PC-9 (cell line): ENCODE results near the gene ZDHHC18. TPM values are rescaled to one million over a fixed set of nuclear protein-coding genes. Genes with fewer than 3 reads are reported as not detected.

ENCODE experiments used
- BruUV-seq: library from RNA; stranded (reverse); fragments of 400-500 nt; replicated peaks from 2 replicates; lab custom pipeline; 2021; lab: Mats Ljungman, UMichigan
- CTCF ChIA-PET: fragments of 300-600 bp; sonication (Branson Sonifier 250); formaldehyde crosslinking; loops from one replicate; lab custom pipeline; 2022; ENCODE audit warnings: antibody characterized with exemption; lab: Charles Lee
- POLR2A ChIA-PET: fragments of 300-600 bp; sonication (Branson Sonifier 250); formaldehyde crosslinking; loops from one replicate; lab custom pipeline; 2022; ENCODE audit warnings: antibody characterized with exemption; ENCODE audit not compliant: unreplicated experiment; lab: Charles Lee
- DNase-seq, 2 experiments: peaks; one replicate each; pipeline versions ENCODE4 v3.0.0 to v3.0.0-alpha.2; 2015 to 2022; ENCODE audit warnings: mixed read lengths in 1 of 2
- H2AFZ ChIP-seq: fragments of 200-600 bp; sonication (generic); 2 replicates; pipeline ENCODE4 v1.8.1; 2017; ENCODE audit warnings: antibody characterized with exemption
- H3F3A ChIP-seq: fragments of 200-600 bp; sonication (generic); 2 replicates; pipeline ENCODE4 v1.8.1; 2017; ENCODE audit warnings: antibody characterized with exemption, mild to moderate bottlenecking, low read depth; ENCODE audit not compliant: insufficient read depth
- H3K27ac ChIP-seq: fragments of 200-600 bp; sonication (generic); 2 replicates; pipeline ENCODE4 v1.6.1; 2016; ENCODE audit warnings: mixed run types
- H3K27me3 ChIP-seq: fragments of 200-600 bp; sonication (generic); 2 replicates; pipeline ENCODE4 v1.6.1; 2016; ENCODE audit warnings: low read depth, mixed run types; ENCODE audit not compliant: insufficient read depth
- H3K36me3 ChIP-seq: fragments of 200-600 bp; sonication (generic); 2 replicates; pipeline ENCODE4 v1.6.1; 2016; ENCODE audit warnings: low read depth, mixed run types
- H3K4me1 ChIP-seq: fragments of 200-600 bp; sonication (generic); replicated peaks from 2 replicates; pipeline ENCODE4 v1.6.1; 2016; ENCODE audit warnings: mixed run types; ENCODE audit not compliant: insufficient read depth
- H3K4me2 ChIP-seq: fragments of 200-600 bp; sonication (generic); 2 replicates; pipeline ENCODE4 v1.6.1; 2017; ENCODE audit warnings: mixed run types
- H3K4me3 ChIP-seq: fragments of 200-600 bp; sonication (generic); 2 replicates; pipeline ENCODE4 v1.6.1; 2016; ENCODE audit warnings: mixed run types
- H3K79me2 ChIP-seq: fragments of 200-600 bp; sonication (generic); 2 replicates; pipeline ENCODE4 v1.6.1; 2017; ENCODE audit warnings: low read depth, mixed run types
- H3K9me2 ChIP-seq: fragments of 200-600 bp; sonication (generic); 2 replicates; pipeline ENCODE4 v1.8.1; 2017; ENCODE audit warnings: mild to moderate bottlenecking; ENCODE audit not compliant: insufficient read depth
- H3K9me3 ChIP-seq: fragments of 200-600 bp; sonication (generic); 2 replicates; pipeline ENCODE4 v1.8.1; 2016; ENCODE audit warnings: low read depth; ENCODE audit not compliant: insufficient read depth
- H4K20me1 ChIP-seq: fragments of 200-600 bp; sonication (generic); 2 replicates; pipeline ENCODE4 v1.8.1; 2017; ENCODE audit not compliant: insufficient read depth
- EZH2 ChIP-seq: fragments of 200-600 bp; sonication (generic); IDR thresholded peaks from 2 replicates; pipeline ENCODE4 v1.8.0; 2017; ENCODE audit warnings: antibody characterized with exemption, low read depth
- intact Hi-C: fragments of 100-400 bp; cut with micrococcal nuclease; formaldehyde crosslinking; loops from one replicate; pipeline ENCODE4 v1.10.0; 2022; ENCODE audit not compliant: unreplicated experiment
- total RNA-seq: library from RNA; stranded (reverse); gene quantifications from 2 replicates; pipeline ENCODE4 v1.2.3, GENCODE V29; 2021
- TF ChIP-seq, protein P1 (sequence below): fragments of 200-600 bp; sonication (generic); conservative IDR thresholded peaks from 2 replicates; pipeline ENCODE4 v1.6.1; 2017; ENCODE audit warnings: mixed run types, antibody characterized with exemption, mild to moderate bottlenecking, moderate library complexity

ZDHHC18 gene
- total RNA-seq, 1 experiment from 2014 or later, result 36.1 TPM

DNA sequence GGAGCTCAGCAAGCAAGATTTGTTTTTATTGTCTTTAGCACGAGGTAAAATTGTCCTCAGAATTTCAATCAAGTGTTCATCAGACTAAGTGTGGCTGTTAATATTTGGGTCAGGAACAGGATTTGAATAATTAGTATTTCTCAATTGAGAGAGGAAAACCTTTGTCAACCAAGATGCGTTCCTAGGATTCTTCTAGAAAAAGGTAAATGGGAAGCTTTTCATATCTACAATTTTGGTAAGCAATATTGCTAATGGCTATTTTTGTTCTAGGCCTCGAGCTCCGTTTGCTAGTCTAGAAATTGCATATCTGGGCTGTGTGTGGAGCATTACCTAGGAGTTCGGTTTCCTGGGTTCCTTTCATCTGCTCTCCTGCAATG, 42.9 kb upstream of the ZDHHC18 start:
- ChIA-PET POLR2A (interaction anchor here (0.5 to 0.7 kb wide), 5 partner anchors 91 to 1474 kb away, joined by 3 to 10 read pairs (median 4); no protein-coding TSS in a partner anchor), CTCF (no interaction called here)
- TF ChIP-seq, protein P1, sequence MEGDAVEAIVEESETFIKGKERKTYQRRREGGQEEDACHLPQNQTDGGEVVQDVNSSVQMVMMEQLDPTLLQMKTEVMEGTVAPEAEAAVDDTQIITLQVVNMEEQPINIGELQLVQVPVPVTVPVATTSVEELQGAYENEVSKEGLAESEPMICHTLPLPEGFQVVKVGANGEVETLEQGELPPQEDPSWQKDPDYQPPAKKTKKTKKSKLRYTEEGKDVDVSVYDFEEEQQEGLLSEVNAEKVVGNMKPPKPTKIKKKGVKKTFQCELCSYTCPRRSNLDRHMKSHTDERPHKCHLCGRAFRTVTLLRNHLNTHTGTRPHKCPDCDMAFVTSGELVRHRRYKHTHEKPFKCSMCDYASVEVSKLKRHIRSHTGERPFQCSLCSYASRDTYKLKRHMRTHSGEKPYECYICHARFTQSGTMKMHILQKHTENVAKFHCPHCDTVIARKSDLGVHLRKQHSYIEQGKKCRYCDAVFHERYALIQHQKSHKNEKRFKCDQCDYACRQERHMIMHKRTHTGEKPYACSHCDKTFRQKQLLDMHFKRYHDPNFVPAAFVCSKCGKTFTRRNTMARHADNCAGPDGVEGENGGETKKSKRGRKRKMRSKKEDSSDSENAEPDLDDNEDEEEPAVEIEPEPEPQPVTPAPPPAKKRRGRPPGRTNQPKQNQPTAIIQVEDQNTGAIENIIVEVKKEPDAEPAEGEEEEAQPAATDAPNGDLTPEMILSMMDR, result no peak
- TF ChIP-seq EZH2, result no peak
- Histone ChIP-seq H3K9me3 (no peaks in the 10 kb centered on the region), H3K79me2 (peaks cover 12% of the 10 kb centered on the region), H3K27me3 (no peaks in the 10 kb centered on the region), H3K36me3 (0 out of 2 replicates have a peak, but pooled peaks cover 4% of the 10 kb centered on the region), H3K27ac (peak overlapping the region; percentile 62), H2AFZ (no peak overlapping the region), H3K9me2 (no peaks in the 10 kb centered on the region), H3K4me1 (peaks cover 50% of the 10 kb centered on the region), H4K20me1 (no peaks in the 10 kb centered on the region), H3F3A (peaks cover 43% of the 10 kb centered on the region), H3K4me3 (no peak overlapping the region), H3K4me2 (peak overlapping the region; percentile 32)
- intact Hi-C loops, result no loop called here
- no TSS peak for BruUV-seq
- no peak for DNase-seq

DNA sequence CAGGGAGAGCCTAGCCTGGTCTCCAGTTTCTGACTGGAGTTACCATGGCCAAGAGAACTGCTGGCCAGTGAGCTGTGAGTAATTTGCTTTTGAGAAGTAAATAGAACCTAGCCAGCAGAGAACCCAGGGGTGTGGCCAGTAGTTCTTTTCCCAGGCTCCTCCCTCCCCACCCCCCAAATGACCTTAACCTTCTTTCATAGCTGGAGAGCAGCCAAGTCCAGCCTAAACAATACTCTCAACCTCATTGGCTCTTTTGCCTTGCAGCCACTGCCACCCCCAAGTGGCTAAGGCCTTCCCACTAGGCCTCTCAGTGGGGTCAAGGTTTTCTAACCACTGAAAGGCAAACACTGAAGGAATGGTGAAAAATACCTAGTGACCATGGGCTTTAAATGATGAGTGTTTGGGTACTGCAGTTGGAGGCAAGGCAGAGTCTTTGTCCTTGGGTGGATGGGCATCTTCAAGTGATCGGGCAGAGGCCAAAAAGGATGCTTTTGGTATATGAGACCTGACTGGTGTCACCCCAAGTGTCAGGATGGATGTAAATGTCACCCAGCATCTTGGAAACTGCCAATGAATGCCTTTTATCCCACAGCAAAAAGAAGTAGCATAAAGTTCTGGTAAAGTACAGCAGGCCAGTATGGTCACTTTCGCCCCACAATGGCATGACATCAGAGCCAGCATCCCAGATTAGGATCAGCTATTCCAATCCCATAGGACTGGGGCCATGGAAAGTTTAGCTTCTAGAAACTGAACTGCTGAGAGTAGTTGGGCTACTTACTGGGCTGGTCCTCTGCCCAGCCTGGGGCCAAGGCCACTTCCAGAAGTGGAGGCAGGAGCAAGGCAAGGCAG, 42.2 kb upstream of the ZDHHC18 start:
- no peaks in the 10 kb centered on the region for H3K27me3 ChIP-seq
- intact Hi-C loops, result no loop called here

DNA sequence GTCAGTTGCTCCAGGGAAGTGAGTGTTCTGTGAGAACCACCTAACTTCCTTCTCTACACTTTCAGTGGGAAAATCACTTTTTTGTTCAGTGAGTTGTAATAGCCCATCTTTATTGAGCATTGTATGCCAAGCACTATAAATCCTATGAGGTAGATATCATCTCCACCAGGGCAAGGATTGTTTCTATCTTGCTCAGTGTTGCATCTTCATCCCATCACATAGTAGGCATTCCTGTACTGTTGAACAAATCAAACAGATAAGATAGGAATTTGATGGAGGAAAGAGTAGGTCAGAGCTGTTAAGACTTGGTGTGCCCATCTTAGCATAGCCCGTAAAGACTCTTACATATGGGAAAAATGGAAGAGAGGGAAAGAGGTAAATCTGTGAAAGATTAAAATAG, 41.6 kb upstream of the ZDHHC18 start:
- Histone ChIP-seq H3K4me1 (peaks cover 59% of the 10 kb centered on the region), H2AFZ (no peak overlapping the region), H4K20me1 (no peaks in the 10 kb centered on the region), H3K4me2 (peak overlapping the region; percentile 24; the same call in 1 of the 2 replicates), H3K9me2 (no peaks in the 10 kb centered on the region), H3K36me3 (0 out of 2 replicates have a peak, but pooled peaks cover 4% of the 10 kb centered on the region), H3F3A (peaks cover 47% of the 10 kb centered on the region), H3K4me3 (no peak overlapping the region), H3K27ac (peak overlapping the region; percentile 56), H3K9me3 (no peaks in the 10 kb centered on the region), H3K79me2 (peaks cover 17% of the 10 kb centered on the region), H3K27me3 (no peaks in the 10 kb centered on the region)
- POLR2A ChIA-PET, result no interaction called here
- DNase-seq, result no peak
- TF ChIP-seq EZH2, result no peak
- TF ChIP-seq, protein P1, result no peak
- no TSS peak for BruUV-seq
- CTCF ChIA-PET, result interaction anchor here (0.6 to 1.2 kb wide), 2 partner anchors 50 to 107 kb away, joined by 3 to 8 read pairs; no protein-coding TSS in a partner anchor
- intact Hi-C loops, result no loop called here

More for the DNA sequence above, 42.2 kb upstream of the ZDHHC18 start:
- H3K4me3 ChIP-seq, result no peak overlapping the region
- peaks cover 53% of the 10 kb centered on the region for H3K4me1 ChIP-seq
- H3K27ac ChIP-seq, result peak overlapping the region; percentile 62
- no peaks in the 10 kb centered on the region for H3K9me3 ChIP-seq
- H3K9me2 ChIP-seq, result no peaks in the 10 kb centered on the region
- CTCF ChIA-PET, result interaction anchor here (0.6 to 1.2 kb wide), 3 partner anchors 15 to 107 kb away, joined by 3 to 5 read pairs (median 3); no protein-coding TSS in a partner anchor
- TF ChIP-seq EZH2, result no peak
- TF ChIP-seq, protein P1, result no peak
- DNase-seq, result peak; percentile 78 to 80
- peak overlapping the region; percentile 32 for H3K4me2 ChIP-seq
- no TSS peak for BruUV-seq
- H4K20me1 ChIP-seq, result no peaks in the 10 kb centered on the region
- peaks cover 47% of the 10 kb centered on the region for H3F3A ChIP-seq
- 0 out of 2 replicates have a peak, but pooled peaks cover 4% of the 10 kb centered on the region for H3K36me3 ChIP-seq
- H2AFZ ChIP-seq, result no peak overlapping the region
- POLR2A ChIA-PET, result interaction anchor here (0.5 to 0.7 kb wide), 8 partner anchors 78 to 1474 kb away, joined by 3 to 10 read pairs (median 5); no protein-coding TSS in a partner anchor
- H3K79me2 ChIP-seq, result peaks cover 16% of the 10 kb centered on the region
